ENCODE measurements around the gene CAPZA1.

- TF ChIP-seq YY1 (IDR thresholded peaks at IDR 0.05), result no peak
- TF ChIP-seq, protein P1, sequence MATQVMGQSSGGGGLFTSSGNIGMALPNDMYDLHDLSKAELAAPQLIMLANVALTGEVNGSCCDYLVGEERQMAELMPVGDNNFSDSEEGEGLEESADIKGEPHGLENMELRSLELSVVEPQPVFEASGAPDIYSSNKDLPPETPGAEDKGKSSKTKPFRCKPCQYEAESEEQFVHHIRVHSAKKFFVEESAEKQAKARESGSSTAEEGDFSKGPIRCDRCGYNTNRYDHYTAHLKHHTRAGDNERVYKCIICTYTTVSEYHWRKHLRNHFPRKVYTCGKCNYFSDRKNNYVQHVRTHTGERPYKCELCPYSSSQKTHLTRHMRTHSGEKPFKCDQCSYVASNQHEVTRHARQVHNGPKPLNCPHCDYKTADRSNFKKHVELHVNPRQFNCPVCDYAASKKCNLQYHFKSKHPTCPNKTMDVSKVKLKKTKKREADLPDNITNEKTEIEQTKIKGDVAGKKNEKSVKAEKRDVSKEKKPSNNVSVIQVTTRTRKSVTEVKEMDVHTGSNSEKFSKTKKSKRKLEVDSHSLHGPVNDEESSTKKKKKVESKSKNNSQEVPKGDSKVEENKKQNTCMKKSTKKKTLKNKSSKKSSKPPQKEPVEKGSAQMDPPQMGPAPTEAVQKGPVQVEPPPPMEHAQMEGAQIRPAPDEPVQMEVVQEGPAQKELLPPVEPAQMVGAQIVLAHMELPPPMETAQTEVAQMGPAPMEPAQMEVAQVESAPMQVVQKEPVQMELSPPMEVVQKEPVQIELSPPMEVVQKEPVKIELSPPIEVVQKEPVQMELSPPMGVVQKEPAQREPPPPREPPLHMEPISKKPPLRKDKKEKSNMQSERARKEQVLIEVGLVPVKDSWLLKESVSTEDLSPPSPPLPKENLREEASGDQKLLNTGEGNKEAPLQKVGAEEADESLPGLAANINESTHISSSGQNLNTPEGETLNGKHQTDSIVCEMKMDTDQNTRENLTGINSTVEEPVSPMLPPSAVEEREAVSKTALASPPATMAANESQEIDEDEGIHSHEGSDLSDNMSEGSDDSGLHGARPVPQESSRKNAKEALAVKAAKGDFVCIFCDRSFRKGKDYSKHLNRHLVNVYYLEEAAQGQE (IDR thresholded peaks at IDR 0.05), result no peak
- no peak for TF ChIP-seq CTCF (IDR thresholded peaks at IDR 0.05; ENCODE audit: low read depth, low read length, missing input control)
- TF ChIP-seq, protein P2, sequence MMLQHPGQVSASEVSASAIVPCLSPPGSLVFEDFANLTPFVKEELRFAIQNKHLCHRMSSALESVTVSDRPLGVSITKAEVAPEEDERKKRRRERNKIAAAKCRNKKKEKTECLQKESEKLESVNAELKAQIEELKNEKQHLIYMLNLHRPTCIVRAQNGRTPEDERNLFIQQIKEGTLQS (IDR thresholded peaks at IDR 0.05), result no peak
- no peak for TF ChIP-seq JUND (IDR thresholded peaks at IDR 0.05)
- peak in 1 of 2 donors; percentile 9 for TF ChIP-seq RXRA (IDR thresholded peaks at IDR 0.05)
- TF ChIP-seq TAF1 (conservative IDR thresholded peaks at IDR 0.05), result peak; percentile 48
- no peak for TF ChIP-seq ZBTB33 (IDR thresholded peaks at IDR 0.05)
- no peak for TF ChIP-seq HNF4A (conservative IDR thresholded peaks at IDR 0.05)
- peak; percentile 13 for TF ChIP-seq HNF4G (IDR thresholded peaks at IDR 0.05)
- no peak for TF ChIP-seq RAD21 (IDR thresholded peaks at IDR 0.05)
Measured at GRCh38 chr1:112674440-112674985, 54.9 kb downstream of the CAPZA1 start, which contains the start of gene MOV10.
